Amygdala (tissue), 56 donors: ENCODE measurements around the gene CCDC177.
A peak's percentile ranks its signal among the peaks of the same experiment; 100 is the strongest.

Experiments
- DNase-seq, 56 donors: peaks; one replicate each; lab custom pipeline; 2025; lab: John Stamatoyannopoulos, UW

CCDC177 gene

GRCh38 chr14:69535230-69535848, 39.3 kb downstream of the CCDC177 start:
- DNase-seq: peak in 36 of 56 donors; percentile 4 to 69 (median 24)

DNA sequence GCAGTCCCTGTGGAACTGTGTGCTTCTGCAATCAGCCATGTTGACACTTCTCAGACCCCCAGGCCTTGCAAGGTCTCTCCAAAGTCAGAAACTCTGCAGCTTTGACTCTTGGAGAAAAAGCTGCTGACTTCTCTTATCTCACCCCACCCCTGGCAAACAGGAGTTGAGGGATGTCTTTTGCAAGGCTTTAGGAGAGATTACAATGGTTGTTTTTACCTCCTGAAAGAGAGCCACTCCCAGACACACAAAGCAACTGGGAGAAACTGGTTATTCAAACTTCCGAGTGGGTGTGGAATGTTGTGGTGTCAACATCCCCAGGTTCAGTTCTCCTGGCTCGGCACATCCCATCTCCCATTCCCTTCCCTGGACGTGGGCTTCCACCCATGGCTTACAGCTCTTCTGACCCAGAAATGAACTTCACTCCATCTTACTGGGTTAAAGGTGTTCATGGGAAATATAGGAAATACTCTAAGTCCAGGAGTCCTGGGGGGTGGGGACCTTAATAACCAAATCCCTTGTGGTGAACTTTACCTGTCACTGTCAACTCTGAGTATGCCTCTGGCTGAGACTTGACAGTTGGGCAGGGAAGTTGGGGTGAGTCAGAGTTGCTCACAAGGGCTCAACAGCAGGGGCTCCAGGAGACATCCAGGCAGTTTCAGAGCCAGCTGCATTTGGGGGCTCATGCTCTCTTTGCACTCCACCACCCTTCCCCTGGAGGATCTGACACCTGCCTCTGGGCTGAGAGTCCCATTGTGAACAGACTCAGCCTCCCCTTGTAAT, 41.9 kb downstream of the CCDC177 start:
- DNase-seq: no peak

GRCh38 chr14:69531135-69531534, 43.5 kb downstream of the CCDC177 start:
- DNase-seq: no peak

GRCh38 chr14:69530095-69530494, 44.6 kb downstream of the CCDC177 start:
- DNase-seq: no peak

DNA sequence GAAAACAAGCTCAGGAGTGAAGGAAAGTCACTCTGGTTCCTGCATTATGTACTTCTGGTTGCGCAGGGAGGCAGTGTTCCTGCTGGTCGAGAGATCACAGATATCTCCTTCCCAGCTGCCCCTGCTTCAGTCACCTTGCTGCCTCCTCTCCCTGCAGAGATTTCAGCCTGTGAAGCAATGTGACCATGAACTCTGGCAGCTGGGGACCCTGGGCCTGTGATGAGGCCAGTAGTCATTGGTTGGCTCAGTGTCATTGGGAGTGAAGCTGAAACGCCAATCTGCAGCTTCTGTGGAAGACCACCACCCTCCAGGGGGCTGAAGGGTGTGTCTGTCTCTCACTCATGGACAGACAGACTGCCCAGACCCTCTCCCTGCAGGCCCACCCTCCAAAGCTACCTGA, 45.1 kb downstream of the CCDC177 start:
- no peak for DNase-seq

DNA sequence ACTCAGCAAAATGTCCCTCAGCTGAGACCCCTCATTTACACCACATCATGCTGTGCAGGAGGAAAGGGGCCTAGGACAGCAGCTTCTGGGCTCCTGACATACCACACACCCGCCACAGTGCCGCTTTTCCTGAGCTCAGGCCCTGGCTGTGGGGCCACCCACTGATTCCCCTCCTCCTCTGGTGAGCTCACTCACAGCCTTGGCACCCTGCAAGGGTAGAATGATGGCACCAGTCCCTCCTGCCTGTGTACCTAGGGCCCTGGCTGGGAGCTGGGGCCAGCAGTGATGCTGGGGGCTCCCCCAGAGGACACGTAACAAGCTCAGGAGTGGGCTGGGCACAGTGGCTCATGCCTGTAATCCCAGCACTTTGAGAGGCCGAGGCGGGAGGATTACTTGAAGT, 45.7 kb downstream of the CCDC177 start:
- DNase-seq: no peak

DNA sequence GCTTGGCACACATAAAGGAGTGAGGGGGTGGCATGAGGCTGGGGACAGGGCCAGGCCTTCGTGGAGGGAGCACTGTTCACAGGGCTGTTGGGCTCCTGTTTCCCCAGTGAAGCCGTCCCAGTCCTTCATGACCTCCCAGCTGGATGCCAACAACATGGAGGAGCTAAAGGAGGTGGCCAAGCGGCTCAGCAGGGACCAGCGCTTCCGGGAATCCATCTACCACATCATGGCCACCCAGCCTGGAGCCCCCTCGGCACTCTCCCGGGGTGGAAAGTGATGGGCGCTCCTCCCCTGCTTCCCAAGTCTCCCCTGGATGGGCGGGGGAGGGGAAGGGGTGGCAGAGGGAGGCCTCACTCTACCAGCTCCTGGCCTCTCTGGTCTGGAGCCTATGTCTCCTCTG, 46.5 kb downstream of the CCDC177 start:
- no peak for DNase-seq

DNA sequence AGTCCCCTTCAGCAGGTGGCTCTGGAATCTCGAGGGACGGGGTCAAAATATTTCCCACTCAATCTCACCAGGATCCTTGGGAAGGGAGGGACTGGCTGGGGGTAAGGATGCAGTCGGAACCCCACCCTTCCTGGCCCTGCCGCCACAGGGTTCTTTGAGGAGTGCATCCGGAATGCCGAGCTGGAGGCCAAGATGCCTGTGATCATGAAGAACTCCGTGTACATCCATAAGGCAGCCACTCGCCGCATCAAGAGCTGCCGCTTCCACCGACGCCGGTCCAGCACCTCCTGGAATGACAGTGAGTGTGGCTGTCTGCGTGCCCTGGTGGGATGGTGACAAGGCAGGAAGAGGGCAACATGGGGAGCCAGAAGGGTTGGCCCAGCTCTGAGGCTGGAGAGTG, 47.0 kb downstream of the CCDC177 start:
- no peak for DNase-seq

- no peak for DNase-seq
Observed at GRCh38 chr14:69525896-69526295, 48.8 kb downstream of the CCDC177 start.

DNA sequence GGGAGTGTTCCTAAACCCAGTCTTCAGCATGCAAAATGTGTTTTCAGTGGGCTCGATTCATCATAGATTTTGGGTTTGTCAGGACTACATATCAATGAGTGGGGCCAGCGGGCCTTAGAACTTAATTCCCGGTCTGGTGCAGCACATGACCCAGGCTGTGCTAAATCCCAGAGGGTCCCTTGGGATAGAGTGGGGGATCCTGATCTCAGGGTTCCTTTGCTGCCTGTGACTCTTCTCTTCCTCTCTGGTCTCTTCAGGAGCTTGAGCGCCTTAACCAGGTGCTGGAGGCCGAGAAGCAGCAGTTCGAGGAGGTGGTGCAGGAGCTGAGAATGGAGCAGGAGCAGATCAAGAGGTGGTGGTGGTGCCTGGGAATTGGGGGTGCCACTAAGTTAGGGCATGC, 52.6 kb downstream of the CCDC177 start:
- DNase-seq: no peak
